Spleen (tissue), 7 donors: Measurements from ENCODE around the gene ENGASE.

ENCODE experiments used
- CTCF ChIP-seq, 11 experiments: fragments of 200-600 bp in 7 of 11; fragments of 450-650 bp in 4 of 11; sonication (generic) in 4 of 11; IDR thresholded peaks in 8 of 11; conservative IDR thresholded peaks in 3 of 11; 1 replicate in 7 of 11; 2 replicates in 4 of 11; pipeline versions ENCODE4 v1.4.0 to v1.8.0; 2016 to 2021; ENCODE audit warnings: antibody characterized with exemption in 11 of 11, inconsistent platforms in 4 of 11, mild to moderate bottlenecking in 1 of 11
- POLR2A ChIP-seq, 3 donors: fragments of 450-650 bp; IDR thresholded peaks; one replicate each; pipeline ENCODE4 v1.5.1; 2017; ENCODE audit warnings: antibody characterized with exemption in 3 of 3, mild to moderate bottlenecking in 1 of 3
- POLR2AphosphoS5 ChIP-seq, 3 donors: sonication (generic); formaldehyde crosslinking; IDR thresholded peaks; one replicate each; pipeline ENCODE4 v1.5.1; 2017; ENCODE audit warnings: antibody characterized with exemption in 3 of 3
- donor health status: DM: no; HTN: no; CAD: no; lungs with moderate emphysema.
- donor health status: DM: no; HTN: no; CAD: no.
- donor health status: DM: no; HTN: no; CAD: no.

DNA sequence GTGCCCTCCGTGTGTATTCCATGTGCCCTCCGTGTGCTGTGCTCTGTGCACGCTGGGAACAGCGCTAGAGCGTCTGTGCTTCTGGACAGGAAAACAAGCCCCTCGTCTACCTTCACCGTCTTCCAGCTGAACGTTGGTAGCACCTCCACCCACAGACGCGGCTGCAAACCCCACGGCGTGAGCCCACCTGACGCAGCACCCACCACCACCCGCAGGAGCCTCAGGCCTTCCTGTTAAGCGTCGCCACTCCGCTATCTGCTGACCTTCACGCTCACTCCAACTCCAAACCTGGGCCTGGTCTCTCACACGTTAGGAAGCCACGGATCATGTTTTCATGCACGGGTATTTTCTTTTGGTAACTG is 56.6 kb downstream of the ENGASE start:
- no peak for TF ChIP-seq POLR2AphosphoS5 (IDR thresholded peaks at IDR 0.05)
- TF ChIP-seq CTCF (IDR thresholded peaks at IDR 0.05 in 8 of 11, conservative IDR thresholded peaks at IDR 0.05 in 3 of 11) = no peak
- TF ChIP-seq POLR2A (IDR thresholded peaks at IDR 0.05) = no peak
